CD14-positive monocyte (primary cell): Measurements from ENCODE around the gene MGAT4C. TPM values are rescaled to one million over a fixed set of nuclear protein-coding genes. Genes with fewer than 3 reads are reported as not detected.

ENCODE experiments used
- DNase-seq, 3 donors: peaks; one replicate each; pipeline ENCODE4 v3.0.0-alpha.2; 2011 to 2022
- H2AFZ ChIP-seq: 2 replicates; pipeline ENCODE4 v1.6.0; 2012; ENCODE audit warnings: mild to moderate bottlenecking, low read depth, low read length, inconsistent platforms; ENCODE audit not compliant: insufficient read depth, poor library complexity, severe bottlenecking
- H3K27ac ChIP-seq, 2 donors: 1 replicate in 1 of 2; 2 replicates in 1 of 2; pipeline ENCODE4 v1.5.1; 2012 to 2013; ENCODE audit warnings: low read length in 2 of 2, control low read depth in 1 of 2, inconsistent platforms in 1 of 2, low read depth in 1 of 2, mild to moderate bottlenecking in 1 of 2
- H3K27me3 ChIP-seq, 2 donors: one replicate each; pipeline versions ENCODE4 v1.6.0 to v1.6.1; 2011 to 2013; ENCODE audit warnings: low read length in 2 of 2; ENCODE audit not compliant: control insufficient read depth in 2 of 2, insufficient read depth in 2 of 2
- H3K36me3 ChIP-seq, 2 donors: replicated peaks in 1 of 2; 1 replicate in 1 of 2; 2 replicates in 1 of 2; pipeline versions ENCODE4 v1.5.1 to v1.6.1; 2012 to 2013; ENCODE audit warnings: low read length in 2 of 2, control low read depth in 1 of 2, inconsistent platforms in 1 of 2, mild to moderate bottlenecking in 1 of 2; ENCODE audit not compliant: insufficient read depth in 2 of 2, control insufficient read depth in 1 of 2
- H3K4me1 ChIP-seq, 2 donors: 1 replicate in 1 of 2; 2 replicates in 1 of 2; pipeline versions ENCODE4 v1.5.1 to v1.6.1; 2012 to 2013; ENCODE audit warnings: low read length in 2 of 2, control low read depth in 1 of 2, inconsistent platforms in 1 of 2, mild to moderate bottlenecking in 1 of 2, moderate library complexity in 1 of 2; ENCODE audit not compliant: insufficient read depth in 2 of 2, control insufficient read depth in 1 of 2
- H3K4me2 ChIP-seq: replicated peaks from 2 replicates; pipeline ENCODE3; 2012; ENCODE audit warnings: low read length, moderate library complexity, mild to moderate bottlenecking; ENCODE audit not compliant: poor library complexity, severe bottlenecking; ENCODE audit errors: extremely low read depth
- H3K4me3 ChIP-seq, 3 experiments: fragments of 200-600 bp in 1 of 3; sonication (generic) in 1 of 3; replicated peaks in 1 of 3; 1 replicate in 2 of 3; 2 replicates in 1 of 3; pipeline ENCODE4 v1.5.1; 2011 to 2013; ENCODE audit warnings: low read length in 3 of 3, mild to moderate bottlenecking in 3 of 3, control low read depth in 2 of 3, low read depth in 2 of 3, inconsistent platforms in 1 of 3, moderate library complexity in 1 of 3
- H3K79me2 ChIP-seq: 2 replicates; pipeline ENCODE4 v1.6.0; 2012; ENCODE audit warnings: mild to moderate bottlenecking, control low read depth, inconsistent platforms, low read length, moderate library complexity; ENCODE audit not compliant: insufficient read depth
- H3K9ac ChIP-seq: 2 replicates; pipeline ENCODE4 v1.6.0; 2017; ENCODE audit warnings: low read length, mild to moderate bottlenecking; ENCODE audit not compliant: insufficient read depth, poor library complexity, severe bottlenecking
- H3K9me3 ChIP-seq, 2 donors: replicated peaks in 1 of 2; 1 replicate in 1 of 2; 2 replicates in 1 of 2; pipeline versions ENCODE4 v1.5.1 to v1.6.1; 2012 to 2013; ENCODE audit warnings: low read length in 2 of 2, control low read depth in 1 of 2; ENCODE audit not compliant: control insufficient read depth in 1 of 2, insufficient read depth in 1 of 2
- H4K20me1 ChIP-seq: 2 replicates; pipeline ENCODE4 v1.6.0; 2012; ENCODE audit warnings: mild to moderate bottlenecking, low read length, control low read depth, moderate library complexity; ENCODE audit not compliant: insufficient read depth
- H3K27ac Mint-ChIP-seq, 7 donors: one replicate each; pipeline ENCODE4 v1.8.0; 2020; ENCODE audit warnings: mild to moderate bottlenecking in 7 of 7, mixed read lengths in 7 of 7, moderate library complexity in 6 of 7, inconsistent platforms in 2 of 7
- H3K27me3 Mint-ChIP-seq, 3 donors: one replicate each; pipeline ENCODE4 v1.8.0; 2021 to 2022; ENCODE audit warnings: low read depth in 3 of 3, mild to moderate bottlenecking in 3 of 3, mixed read lengths in 3 of 3, moderate library complexity in 3 of 3, inconsistent platforms in 1 of 3
- H3K36me3 Mint-ChIP-seq, 2 donors: one replicate each; pipeline ENCODE4 v1.8.0; 2020; ENCODE audit warnings: mixed read lengths in 2 of 2, inconsistent platforms in 1 of 2, mild to moderate bottlenecking in 1 of 2
- H3K4me1 Mint-ChIP-seq: one replicate; pipeline ENCODE4 v1.8.0; 2020; ENCODE audit warnings: mild to moderate bottlenecking, mixed read lengths
- H3K4me3 Mint-ChIP-seq, 2 donors: one replicate each; pipeline ENCODE4 v1.8.0; 2020; ENCODE audit warnings: mild to moderate bottlenecking in 2 of 2, mixed read lengths in 2 of 2, moderate library complexity in 1 of 2
- H3K9me3 Mint-ChIP-seq, 7 donors: one replicate each; pipeline ENCODE4 v1.8.0; 2020 to 2022; ENCODE audit warnings: mixed read lengths in 7 of 7, mild to moderate bottlenecking in 6 of 7, moderate library complexity in 6 of 7, inconsistent platforms in 2 of 7
- WGBS: methylation state at CpG from one replicate; pipeline ENCODE4 v1.1.5; 2013; ENCODE audit warnings: missing lambda C conversion rate; ENCODE audit not compliant: insufficient coverage; 5-methylcytosine and 5-hydroxymethylcytosine counted together
- intact Hi-C, 2 donors: fragments of 100-400 bp; cut with micrococcal nuclease; formaldehyde crosslinking; loops; one replicate each; pipeline versions ENCODE4 v1.15.0 to v1.15.1; 2023
- polyA plus RNA-seq, 3 donors: library from polyadenylated mRNA; depleted of rRNA in 1 of 3; unstranded in 2 of 3; stranded (reverse) in 1 of 3; fragments of 300-500 nt in 2 of 3; fragments of >200 nt in 1 of 3; fragmentation: Illumina TruSeq in 2 of 3; gene quantifications; 1 replicate in 2 of 3; 2 replicates in 1 of 3; pipeline ENCODE4 v1.2.3, GENCODE V29; 2012 to 2021
- TF ChIP-seq, protein P1 (sequence below): fragments of 200-600 bp; IDR thresholded peaks from one replicate; pipeline ENCODE4 v1.8.0; 2022; ENCODE audit warnings: antibody characterized with exemption, mild to moderate bottlenecking

Gene MGAT4C
- polyA plus RNA-seq, 3 donors, result not detected

DNA sequence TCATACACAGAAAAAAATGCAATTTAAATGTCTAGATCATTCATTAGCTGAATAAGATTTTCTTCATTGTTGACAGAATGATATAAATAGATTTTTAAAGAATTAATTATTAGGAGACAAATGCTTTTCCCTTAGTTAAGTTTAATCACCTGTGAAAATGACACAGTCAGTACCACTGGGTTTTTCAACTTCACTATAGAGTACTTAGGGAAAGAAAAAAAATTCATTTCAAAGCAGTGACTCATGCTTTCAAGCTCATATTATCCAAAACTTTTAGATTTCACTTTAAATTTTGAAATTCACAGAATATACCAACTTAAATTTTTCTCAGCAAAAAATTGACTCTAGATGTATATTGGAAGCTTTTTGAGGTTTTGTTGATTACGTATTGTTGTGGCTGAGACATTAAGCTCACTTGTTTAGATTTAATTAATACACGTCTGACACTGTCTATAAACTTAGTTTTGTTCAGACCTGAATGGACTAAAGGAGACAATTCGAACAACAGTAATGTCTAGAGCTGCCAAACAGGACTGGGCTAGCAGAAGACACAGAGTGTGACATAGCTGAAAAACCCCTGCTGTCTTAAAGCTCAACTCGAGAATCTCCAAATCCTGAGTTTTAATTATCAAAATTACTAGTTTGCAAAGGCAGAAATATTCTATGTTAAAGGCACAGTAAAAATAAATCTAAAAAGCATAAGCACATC, 1.6 kb downstream of the MGAT4C start:
- no peaks in the 10 kb centered on the region for H3K4me1 ChIP-seq
- DNase-seq, result no peak
- no peak overlapping the region for H3K4me2 ChIP-seq
- intact Hi-C loops, result no loop called here
- TF ChIP-seq, protein P1, sequence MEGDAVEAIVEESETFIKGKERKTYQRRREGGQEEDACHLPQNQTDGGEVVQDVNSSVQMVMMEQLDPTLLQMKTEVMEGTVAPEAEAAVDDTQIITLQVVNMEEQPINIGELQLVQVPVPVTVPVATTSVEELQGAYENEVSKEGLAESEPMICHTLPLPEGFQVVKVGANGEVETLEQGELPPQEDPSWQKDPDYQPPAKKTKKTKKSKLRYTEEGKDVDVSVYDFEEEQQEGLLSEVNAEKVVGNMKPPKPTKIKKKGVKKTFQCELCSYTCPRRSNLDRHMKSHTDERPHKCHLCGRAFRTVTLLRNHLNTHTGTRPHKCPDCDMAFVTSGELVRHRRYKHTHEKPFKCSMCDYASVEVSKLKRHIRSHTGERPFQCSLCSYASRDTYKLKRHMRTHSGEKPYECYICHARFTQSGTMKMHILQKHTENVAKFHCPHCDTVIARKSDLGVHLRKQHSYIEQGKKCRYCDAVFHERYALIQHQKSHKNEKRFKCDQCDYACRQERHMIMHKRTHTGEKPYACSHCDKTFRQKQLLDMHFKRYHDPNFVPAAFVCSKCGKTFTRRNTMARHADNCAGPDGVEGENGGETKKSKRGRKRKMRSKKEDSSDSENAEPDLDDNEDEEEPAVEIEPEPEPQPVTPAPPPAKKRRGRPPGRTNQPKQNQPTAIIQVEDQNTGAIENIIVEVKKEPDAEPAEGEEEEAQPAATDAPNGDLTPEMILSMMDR, result no peak
- H3K27ac ChIP-seq, result no peak overlapping the region
- H3K4me1 Mint-ChIP-seq, result no peaks in the 10 kb centered on the region
- H3K4me3 ChIP-seq, result no peak overlapping the region
- H3K9me3 ChIP-seq, result no peaks in the 10 kb centered on the region
- no peaks in the 10 kb centered on the region for H3K79me2 ChIP-seq
- WGBS, result 36% methylated on average over 2 of the region's 4 CpGs
- no peaks in the 10 kb centered on the region for H3K27me3 Mint-ChIP-seq
- no peak overlapping the region for H3K4me3 Mint-ChIP-seq
- H3K27me3 ChIP-seq, result no peaks in the 10 kb centered on the region
- no peaks in the 10 kb centered on the region for H4K20me1 ChIP-seq
- no peaks in the 10 kb centered on the region for H3K36me3 ChIP-seq
- H3K9me3 Mint-ChIP-seq, result no peaks in the 10 kb centered on the region
- H3K27ac Mint-ChIP-seq, result no peak overlapping the region
- H3K9ac ChIP-seq, result no peak overlapping the region
- H2AFZ ChIP-seq, result no peak overlapping the region
- no peaks in the 10 kb centered on the region for H3K36me3 Mint-ChIP-seq

DNA sequence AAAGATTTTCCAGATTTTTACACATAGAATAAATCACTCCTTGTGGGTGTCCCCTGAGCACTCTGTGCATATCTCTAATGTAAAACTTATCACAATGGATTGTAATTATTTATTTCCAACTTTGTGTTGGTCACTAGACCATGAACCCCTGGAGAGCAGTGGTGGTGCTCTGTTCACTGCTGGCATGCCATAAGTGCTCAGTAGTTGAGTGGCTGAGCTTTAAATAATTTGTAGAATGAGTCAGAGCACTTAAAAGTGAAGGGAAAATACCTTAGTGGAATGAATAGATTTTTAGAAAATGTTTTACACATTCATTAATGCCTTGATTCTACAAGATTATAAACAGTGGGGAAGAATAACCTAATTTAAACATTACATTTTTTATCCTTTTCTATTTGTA, 6.3 kb downstream of the MGAT4C start:
- Histone ChIP-seq H4K20me1 (no peaks in the 10 kb centered on the region), H3K4me2 (no peak overlapping the region), H3K27ac (no peak overlapping the region), H2AFZ (no peak overlapping the region), H3K9me3 (no peaks in the 10 kb centered on the region), H3K36me3 (no peaks in the 10 kb centered on the region), H3K27me3 (no peaks in the 10 kb centered on the region), H3K9ac (no peak overlapping the region), H3K4me3 (no peak overlapping the region), H3K4me1 (no peaks in the 10 kb centered on the region), H3K79me2 (no peaks in the 10 kb centered on the region)
- Mint-ChIP-seq H3K4me1 (no peaks in the 10 kb centered on the region), H3K27me3 (peaks cover 0 to 1% (median 0%) of the 10 kb centered on the region in 3 donors), H3K36me3 (no peaks in the 10 kb centered on the region), H3K27ac (no peak overlapping the region), H3K4me3 (no peak overlapping the region), H3K9me3 (no peaks in the 10 kb centered on the region)
- DNase-seq, result no peak
- intact Hi-C loops, result no loop called here
- TF ChIP-seq, protein P1, result no peak
